HFFc6 (cell line): ENCODE results near the gene KCND3. TPM values are rescaled to one million over a fixed set of nuclear protein-coding genes. Genes with fewer than 3 reads are reported as not detected.
A peak's percentile ranks its signal among the peaks of the same experiment; 100 is the strongest.
"Not testable (repeated sequence)": the region's sequence is repeated elsewhere in the genome, so short reads cannot be mapped to it uniquely, and the experiment has no call there.

Experiments
- DNase-seq: peaks from one replicate; pipeline ENCODE4 v3.0.0-alpha.2; 2018
- H3K27ac Mint-ChIP-seq: 2 replicates; pipeline ENCODE4 v1.8.0; 2020; ENCODE audit warnings: mild to moderate bottlenecking, mixed read lengths
- H3K27me3 Mint-ChIP-seq: 2 replicates; pipeline ENCODE4 v1.8.0; 2021; ENCODE audit warnings: mild to moderate bottlenecking, moderate library complexity, mixed read lengths; ENCODE audit not compliant: insufficient read depth
- H3K36me3 Mint-ChIP-seq: 2 replicates; pipeline ENCODE4 v1.8.0; 2021; ENCODE audit warnings: low read depth, mixed read lengths
- H3K4me1 Mint-ChIP-seq: 2 replicates; pipeline ENCODE4 v1.8.0; 2020; ENCODE audit warnings: low read depth, mixed read lengths
- H3K4me3 Mint-ChIP-seq: 2 replicates; pipeline ENCODE4 v1.8.0; 2020; ENCODE audit warnings: mild to moderate bottlenecking, moderate library complexity, mixed read lengths
- H3K9me3 Mint-ChIP-seq: 2 replicates; pipeline ENCODE4 v1.8.0; 2020; ENCODE audit warnings: mild to moderate bottlenecking, mixed read lengths
- CTCF ChIP-seq: fragments of 200-600 bp; sonication (generic); IDR thresholded peaks from 2 replicates; pipeline ENCODE4 v1.5.0; 2021; ENCODE audit warnings: antibody characterized with exemption, mild to moderate bottlenecking
- total RNA-seq, 6 experiments: library from RNA; stranded (reverse); fragmentation: NEBNext Ultra II Directional; extraction: Animal tissue kit (Norgen Biotek cat#: 25700); gene quantifications; 2 replicates in 1 of 6; 3 replicates in 5 of 6; pipeline ENCODE4 v1.2.3, GENCODE V29; 2021

The KCND3 gene
- total RNA-seq, 6 experiments from 2014 or later = 0.09 to 0.47 (median 0.12) TPM

GRCh38 chr1:111746614-111746999 lies 242.9 kb downstream of the KCND3 start:
- Mint-ChIP-seq H3K27me3 (no peaks in the 10 kb centered on the region; the same call in 1 of the 2 replicates), H3K9me3 (no peaks in the 10 kb centered on the region), H3K4me1 (peaks cover 42% of the 10 kb centered on the region), H3K4me3 (no peak overlapping the region), H3K27ac (peak overlapping the region; percentile 8), H3K36me3 (no peaks in the 10 kb centered on the region)
- TF ChIP-seq CTCF = no peak
- no peak for DNase-seq

GRCh38 chr1:111745675-111746613 lies 243.5 kb downstream of the KCND3 start:
- Mint-ChIP-seq H3K9me3 (no peaks in the 10 kb centered on the region), H3K36me3 (no peaks in the 10 kb centered on the region), H3K27ac (peak overlapping the region; percentile 8; the same call in 1 of the 2 replicates), H3K4me1 (peaks cover 42% of the 10 kb centered on the region), H3K27me3 (no peaks in the 10 kb centered on the region; the same call in 1 of the 2 replicates), H3K4me3 (no peak overlapping the region)
- DNase-seq = peak; percentile 30
- TF ChIP-seq CTCF = no peak

- TF ChIP-seq CTCF = no peak
- H3K9me3 Mint-ChIP-seq = no peaks in the 10 kb centered on the region
- DNase-seq = peak; percentile 61
- H3K27ac Mint-ChIP-seq = peak overlapping the region; percentile 65
- H3K27me3 Mint-ChIP-seq = no peaks in the 10 kb centered on the region
- no peaks in the 10 kb centered on the region for H3K36me3 Mint-ChIP-seq
- H3K4me1 Mint-ChIP-seq = peaks cover 53% of the 10 kb centered on the region
- H3K4me3 Mint-ChIP-seq = no peak overlapping the region
Measured at GRCh38 chr1:111743679-111744101, 245.8 kb downstream of the KCND3 start.

- Mint-ChIP-seq H3K4me1 (peaks cover 57% of the 10 kb centered on the region), H3K27me3 (no peaks in the 10 kb centered on the region), H3K36me3 (no peaks in the 10 kb centered on the region), H3K27ac (peak overlapping the region; percentile 65), H3K4me3 (no peak overlapping the region), H3K9me3 (no peaks in the 10 kb centered on the region)
- peak; percentile 43 for DNase-seq
- TF ChIP-seq CTCF = no peak
Measured at GRCh38 chr1:111742938-111743549, 246.4 kb downstream of the KCND3 start.

GRCh38 chr1:111742292-111742691 lies 247.2 kb downstream of the KCND3 start:
- not testable (repeated sequence) for H3K4me3 Mint-ChIP-seq, H3K27me3 Mint-ChIP-seq, H3K9me3 Mint-ChIP-seq, H3K36me3 Mint-ChIP-seq, DNase-seq
- Mint-ChIP-seq H3K27ac (peak overlapping the region; percentile 61; the same call in 1 of the 2 replicates), H3K4me1 (peaks cover 62% of the 10 kb centered on the region)
